Measurements from ENCODE around the gene SLC47A2. TPM values are rescaled to one million over a fixed set of nuclear protein-coding genes. Genes with fewer than 3 reads are reported as not detected.
A peak's percentile ranks its signal among the peaks of the same experiment; 100 is the strongest.

SLC47A2 gene
- total and polyA plus RNA-seq, 2 of the 13 experiments (the other 11 are each of a cell fraction or from before 2014, with no cell fraction given) = 0.04 TPM; not detected in 1

GRCh38 chr17:19728084-19728495, 11.7 kb upstream of the SLC47A2 start (continued):
- TF ChIP-seq, protein P1, sequence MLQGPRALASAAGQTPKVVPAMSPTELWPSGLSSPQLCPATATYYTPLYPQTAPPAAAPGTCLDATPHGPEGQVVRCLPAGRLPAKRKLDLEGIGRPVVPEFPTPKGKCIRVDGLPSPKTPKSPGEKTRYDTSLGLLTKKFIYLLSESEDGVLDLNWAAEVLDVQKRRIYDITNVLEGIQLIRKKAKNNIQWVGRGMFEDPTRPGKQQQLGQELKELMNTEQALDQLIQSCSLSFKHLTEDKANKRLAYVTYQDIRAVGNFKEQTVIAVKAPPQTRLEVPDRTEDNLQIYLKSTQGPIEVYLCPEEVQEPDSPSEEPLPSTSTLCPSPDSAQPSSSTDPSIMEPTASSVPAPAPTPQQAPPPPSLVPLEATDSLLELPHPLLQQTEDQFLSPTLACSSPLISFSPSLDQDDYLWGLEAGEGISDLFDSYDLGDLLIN (CRISPR knock-in tag; IDR thresholded peaks at IDR 0.05; ENCODE audit: borderline replicate concordance) = no peak
- TF ChIP-seq GZF1 (CRISPR knock-in tag; IDR thresholded peaks at IDR 0.05) (0 out of 2 replicates have a peak, but pooled peaks have one; percentile 52), GTF2F1 (IDR thresholded peaks at IDR 0.05; ENCODE audit: low read length) (no peak), HMG20A (CRISPR knock-in tag; IDR thresholded peaks at IDR 0.05; ENCODE audit: borderline replicate concordance) (peak; percentile 27; the same call in 1 of the 2 replicates), KLF15 (CRISPR knock-in tag; IDR thresholded peaks at IDR 0.05; ENCODE audit: borderline replicate concordance) (no peak), ESRRA (CRISPR knock-in tag; IDR thresholded peaks at IDR 0.05; ENCODE audit: low read depth) (no peak), EP300 (IDR thresholded peaks at IDR 0.05; ENCODE audit: low read depth in 2 of 2, low read length in 2 of 2) (0 out of 4 replicates have a peak, but pooled peaks of 1 of the 2 experiments have one; percentile 17), EP300 (CRISPR knock-in tag; IDR thresholded peaks at IDR 0.05; ENCODE audit: borderline replicate concordance) (no peak), ZNF569 (CRISPR knock-in tag; IDR thresholded peaks at IDR 0.05; ENCODE audit: borderline replicate concordance) (no peak), ZNF878 (CRISPR knock-in tag; IDR thresholded peaks at IDR 0.05) (no peak), PHB2 (IDR thresholded peaks at IDR 0.05; ENCODE audit: partially characterized antibody) (no peak), IKZF5 (CRISPR knock-in tag; IDR thresholded peaks at IDR 0.05) (no peak), ZNF446 (CRISPR knock-in tag; IDR thresholded peaks at IDR 0.05) (no peak), ZNF724P (CRISPR knock-in tag; IDR thresholded peaks at IDR 0.05; ENCODE audit: borderline replicate concordance) (0 out of 2 replicates have a peak, but pooled peaks have one; percentile 50)
- TF ChIP-seq, protein P2, sequence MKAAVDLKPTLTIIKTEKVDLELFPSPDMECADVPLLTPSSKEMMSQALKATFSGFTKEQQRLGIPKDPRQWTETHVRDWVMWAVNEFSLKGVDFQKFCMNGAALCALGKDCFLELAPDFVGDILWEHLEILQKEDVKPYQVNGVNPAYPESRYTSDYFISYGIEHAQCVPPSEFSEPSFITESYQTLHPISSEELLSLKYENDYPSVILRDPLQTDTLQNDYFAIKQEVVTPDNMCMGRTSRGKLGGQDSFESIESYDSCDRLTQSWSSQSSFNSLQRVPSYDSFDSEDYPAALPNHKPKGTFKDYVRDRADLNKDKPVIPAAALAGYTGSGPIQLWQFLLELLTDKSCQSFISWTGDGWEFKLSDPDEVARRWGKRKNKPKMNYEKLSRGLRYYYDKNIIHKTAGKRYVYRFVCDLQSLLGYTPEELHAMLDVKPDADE (CRISPR knock-in tag; IDR thresholded peaks at IDR 0.05) = no peak
- TF ChIP-seq, protein P3, sequence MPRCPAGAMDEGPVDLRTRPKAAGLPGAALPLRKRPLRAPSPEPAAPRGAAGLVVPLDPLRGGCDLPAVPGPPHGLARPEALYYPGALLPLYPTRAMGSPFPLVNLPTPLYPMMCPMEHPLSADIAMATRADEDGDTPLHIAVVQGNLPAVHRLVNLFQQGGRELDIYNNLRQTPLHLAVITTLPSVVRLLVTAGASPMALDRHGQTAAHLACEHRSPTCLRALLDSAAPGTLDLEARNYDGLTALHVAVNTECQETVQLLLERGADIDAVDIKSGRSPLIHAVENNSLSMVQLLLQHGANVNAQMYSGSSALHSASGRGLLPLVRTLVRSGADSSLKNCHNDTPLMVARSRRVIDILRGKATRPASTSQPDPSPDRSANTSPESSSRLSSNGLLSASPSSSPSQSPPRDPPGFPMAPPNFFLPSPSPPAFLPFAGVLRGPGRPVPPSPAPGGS (CRISPR knock-in tag; IDR thresholded peaks at IDR 0.05) = no peak
- TF ChIP-seq, protein P4, sequence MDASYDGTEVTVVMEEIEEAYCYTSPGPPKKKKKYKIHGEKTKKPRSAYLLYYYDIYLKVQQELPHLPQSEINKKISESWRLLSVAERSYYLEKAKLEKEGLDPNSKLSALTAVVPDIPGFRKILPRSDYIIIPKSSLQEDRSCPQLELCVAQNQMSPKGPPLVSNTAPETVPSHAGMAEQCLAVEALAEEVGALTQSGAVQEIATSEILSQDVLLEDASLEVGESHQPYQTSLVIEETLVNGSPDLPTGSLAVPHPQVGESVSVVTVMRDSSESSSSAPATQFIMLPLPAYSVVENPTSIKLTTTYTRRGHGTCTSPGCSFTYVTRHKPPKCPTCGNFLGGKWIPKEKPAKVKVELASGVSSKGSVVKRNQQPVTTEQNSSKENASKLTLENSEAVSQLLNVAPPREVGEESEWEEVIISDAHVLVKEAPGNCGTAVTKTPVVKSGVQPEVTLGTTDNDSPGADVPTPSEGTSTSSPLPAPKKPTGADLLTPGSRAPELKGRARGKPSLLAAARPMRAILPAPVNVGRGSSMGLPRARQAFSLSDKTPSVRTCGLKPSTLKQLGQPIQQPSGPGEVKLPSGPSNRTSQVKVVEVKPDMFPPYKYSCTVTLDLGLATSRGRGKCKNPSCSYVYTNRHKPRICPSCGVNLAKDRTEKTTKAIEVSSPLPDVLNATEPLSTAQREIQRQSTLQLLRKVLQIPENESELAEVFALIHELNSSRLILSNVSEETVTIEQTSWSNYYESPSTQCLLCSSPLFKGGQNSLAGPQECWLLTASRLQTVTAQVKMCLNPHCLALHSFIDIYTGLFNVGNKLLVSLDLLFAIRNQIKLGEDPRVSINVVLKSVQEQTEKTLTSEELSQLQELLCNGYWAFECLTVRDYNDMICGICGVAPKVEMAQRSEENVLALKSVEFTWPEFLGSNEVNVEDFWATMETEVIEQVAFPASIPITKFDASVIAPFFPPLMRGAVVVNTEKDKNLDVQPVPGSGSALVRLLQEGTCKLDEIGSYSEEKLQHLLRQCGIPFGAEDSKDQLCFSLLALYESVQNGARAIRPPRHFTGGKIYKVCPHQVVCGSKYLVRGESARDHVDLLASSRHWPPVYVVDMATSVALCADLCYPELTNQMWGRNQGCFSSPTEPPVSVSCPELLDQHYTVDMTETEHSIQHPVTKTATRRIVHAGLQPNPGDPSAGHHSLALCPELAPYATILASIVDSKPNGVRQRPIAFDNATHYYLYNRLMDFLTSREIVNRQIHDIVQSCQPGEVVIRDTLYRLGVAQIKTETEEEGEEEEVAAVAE (CRISPR knock-in tag; IDR thresholded peaks at IDR 0.05; ENCODE audit: borderline replicate concordance) = no peak
- TF ChIP-seq, protein P5, sequence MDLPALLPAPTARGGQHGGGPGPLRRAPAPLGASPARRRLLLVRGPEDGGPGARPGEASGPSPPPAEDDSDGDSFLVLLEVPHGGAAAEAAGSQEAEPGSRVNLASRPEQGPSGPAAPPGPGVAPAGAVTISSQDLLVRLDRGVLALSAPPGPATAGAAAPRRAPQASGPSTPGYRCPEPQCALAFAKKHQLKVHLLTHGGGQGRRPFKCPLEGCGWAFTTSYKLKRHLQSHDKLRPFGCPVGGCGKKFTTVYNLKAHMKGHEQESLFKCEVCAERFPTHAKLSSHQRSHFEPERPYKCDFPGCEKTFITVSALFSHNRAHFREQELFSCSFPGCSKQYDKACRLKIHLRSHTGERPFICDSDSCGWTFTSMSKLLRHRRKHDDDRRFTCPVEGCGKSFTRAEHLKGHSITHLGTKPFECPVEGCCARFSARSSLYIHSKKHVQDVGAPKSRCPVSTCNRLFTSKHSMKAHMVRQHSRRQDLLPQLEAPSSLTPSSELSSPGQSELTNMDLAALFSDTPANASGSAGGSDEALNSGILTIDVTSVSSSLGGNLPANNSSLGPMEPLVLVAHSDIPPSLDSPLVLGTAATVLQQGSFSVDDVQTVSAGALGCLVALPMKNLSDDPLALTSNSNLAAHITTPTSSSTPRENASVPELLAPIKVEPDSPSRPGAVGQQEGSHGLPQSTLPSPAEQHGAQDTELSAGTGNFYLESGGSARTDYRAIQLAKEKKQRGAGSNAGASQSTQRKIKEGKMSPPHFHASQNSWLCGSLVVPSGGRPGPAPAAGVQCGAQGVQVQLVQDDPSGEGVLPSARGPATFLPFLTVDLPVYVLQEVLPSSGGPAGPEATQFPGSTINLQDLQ (CRISPR knock-in tag; IDR thresholded peaks at IDR 0.05) = no peak
